Neural cell (in vitro differentiated cells): ENCODE data around the gene ENG.

ENCODE experiments used
- POLR2AphosphoS5 ChIP-seq: IDR thresholded peaks from 2 replicates; pipeline ENCODE4 v1.6.1; 2012
- RAD21 ChIP-seq: fragments of 450-650 bp; conservative IDR thresholded peaks from 2 replicates; pipeline ENCODE4 v1.6.1; 2014; ENCODE audit warnings: antibody characterized with exemption, mild to moderate bottlenecking, moderate library complexity
- SMC3 ChIP-seq: fragments of 450-650 bp; conservative IDR thresholded peaks from 2 replicates; pipeline ENCODE4 v1.6.1; 2014; ENCODE audit warnings: antibody characterized with exemption, mild to moderate bottlenecking, moderate library complexity; ENCODE audit not compliant: poor library complexity
- TAF1 ChIP-seq: IDR thresholded peaks from 2 replicates; pipeline ENCODE4 v1.6.1; 2012; ENCODE audit warnings: low read depth
- TF ChIP-seq, protein P1 (sequence below): fragments of 450-650 bp; IDR thresholded peaks from 2 replicates; pipeline ENCODE4 v1.5.1; 2014; ENCODE audit warnings: antibody characterized with exemption, mild to moderate bottlenecking, moderate library complexity; ENCODE audit not compliant: poor library complexity, severe bottlenecking

DNA sequence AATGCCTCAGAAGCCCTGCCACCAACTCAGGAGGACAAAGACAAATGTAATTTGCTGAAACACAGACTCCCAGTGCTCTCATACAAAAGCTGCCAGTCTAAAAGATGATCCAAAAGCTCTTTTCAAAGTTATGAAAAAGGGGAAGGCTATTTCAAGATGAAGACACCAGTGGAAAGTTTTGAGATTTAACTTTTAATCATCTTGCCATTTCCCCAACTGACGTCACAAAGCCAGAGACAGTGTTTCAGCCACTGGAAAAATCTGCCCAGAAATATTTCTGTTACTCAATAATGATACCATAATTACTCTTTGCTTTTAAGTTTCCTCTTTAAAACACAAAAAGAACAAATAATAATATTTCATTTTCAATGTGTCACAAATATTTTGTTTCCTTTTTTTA lies 20.9 kb downstream of the ENG start:
- no peak for TF ChIP-seq POLR2AphosphoS5
- TF ChIP-seq, protein P1, sequence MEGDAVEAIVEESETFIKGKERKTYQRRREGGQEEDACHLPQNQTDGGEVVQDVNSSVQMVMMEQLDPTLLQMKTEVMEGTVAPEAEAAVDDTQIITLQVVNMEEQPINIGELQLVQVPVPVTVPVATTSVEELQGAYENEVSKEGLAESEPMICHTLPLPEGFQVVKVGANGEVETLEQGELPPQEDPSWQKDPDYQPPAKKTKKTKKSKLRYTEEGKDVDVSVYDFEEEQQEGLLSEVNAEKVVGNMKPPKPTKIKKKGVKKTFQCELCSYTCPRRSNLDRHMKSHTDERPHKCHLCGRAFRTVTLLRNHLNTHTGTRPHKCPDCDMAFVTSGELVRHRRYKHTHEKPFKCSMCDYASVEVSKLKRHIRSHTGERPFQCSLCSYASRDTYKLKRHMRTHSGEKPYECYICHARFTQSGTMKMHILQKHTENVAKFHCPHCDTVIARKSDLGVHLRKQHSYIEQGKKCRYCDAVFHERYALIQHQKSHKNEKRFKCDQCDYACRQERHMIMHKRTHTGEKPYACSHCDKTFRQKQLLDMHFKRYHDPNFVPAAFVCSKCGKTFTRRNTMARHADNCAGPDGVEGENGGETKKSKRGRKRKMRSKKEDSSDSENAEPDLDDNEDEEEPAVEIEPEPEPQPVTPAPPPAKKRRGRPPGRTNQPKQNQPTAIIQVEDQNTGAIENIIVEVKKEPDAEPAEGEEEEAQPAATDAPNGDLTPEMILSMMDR, result no peak
- no peak for TF ChIP-seq TAF1
- TF ChIP-seq RAD21, result no peak
- no peak for TF ChIP-seq SMC3
